ENCODE results near the gene NYAP1. TPM values are rescaled to one million over a fixed set of nuclear protein-coding genes. Genes with fewer than 3 reads are reported as not detected.

The NYAP1 gene
- 1.2 and 6.7 TPM in 2 replicates for total RNA-seq (ENCODE audit: low replicate concordance)

- Histone ChIP-seq H4K20me1 (ENCODE audit: low read depth) (peaks cover 4% of the 10 kb centered on the region), H2AFZ (replicated peaks) (peak within 1 kb of the TSS; percentile 81), H3K9me3 (ENCODE audit: low read depth) (no peaks in the 10 kb centered on the region), H3K9ac (peak within 1 kb of the TSS; percentile 62), H3K27me3 (peaks cover 9% of the 10 kb centered on the region), H3K4me1 (peaks cover 20% of the 10 kb centered on the region), H3K79me2 (ENCODE audit: low read depth) (no peaks in the 10 kb centered on the region), H3F3A (ENCODE audit: low read depth) (peaks cover 23% of the 10 kb centered on the region), H3K4me2 (peak within 1 kb of the TSS; percentile 94), H3K36me3 (no peaks in the 10 kb centered on the region), H3K27ac (no peak within 1 kb of the TSS), H3K4me3 (peak within 1 kb of the TSS; percentile 94)
- H3K4me3 Mint-ChIP-seq, result peak within 1 kb of the TSS; percentile 96
- H3K36me3 Mint-ChIP-seq, result peaks cover 3% of the 10 kb centered on the region
- H3K9me3 Mint-ChIP-seq, result no peaks in the 10 kb centered on the region
- peaks cover 3% of the 10 kb centered on the region for H3K27me3 Mint-ChIP-seq (ENCODE audit: insufficient read depth, low read depth)
- TF ChIP-seq, protein P1, sequence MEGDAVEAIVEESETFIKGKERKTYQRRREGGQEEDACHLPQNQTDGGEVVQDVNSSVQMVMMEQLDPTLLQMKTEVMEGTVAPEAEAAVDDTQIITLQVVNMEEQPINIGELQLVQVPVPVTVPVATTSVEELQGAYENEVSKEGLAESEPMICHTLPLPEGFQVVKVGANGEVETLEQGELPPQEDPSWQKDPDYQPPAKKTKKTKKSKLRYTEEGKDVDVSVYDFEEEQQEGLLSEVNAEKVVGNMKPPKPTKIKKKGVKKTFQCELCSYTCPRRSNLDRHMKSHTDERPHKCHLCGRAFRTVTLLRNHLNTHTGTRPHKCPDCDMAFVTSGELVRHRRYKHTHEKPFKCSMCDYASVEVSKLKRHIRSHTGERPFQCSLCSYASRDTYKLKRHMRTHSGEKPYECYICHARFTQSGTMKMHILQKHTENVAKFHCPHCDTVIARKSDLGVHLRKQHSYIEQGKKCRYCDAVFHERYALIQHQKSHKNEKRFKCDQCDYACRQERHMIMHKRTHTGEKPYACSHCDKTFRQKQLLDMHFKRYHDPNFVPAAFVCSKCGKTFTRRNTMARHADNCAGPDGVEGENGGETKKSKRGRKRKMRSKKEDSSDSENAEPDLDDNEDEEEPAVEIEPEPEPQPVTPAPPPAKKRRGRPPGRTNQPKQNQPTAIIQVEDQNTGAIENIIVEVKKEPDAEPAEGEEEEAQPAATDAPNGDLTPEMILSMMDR (IDR thresholded peaks at IDR 0.05), result no peak
- no peak for TF ChIP-seq EZH2 (IDR thresholded peaks at IDR 0.05)
- TF ChIP-seq EZH2phosphoT487 (IDR thresholded peaks at IDR 0.05), result no peak
- peak; percentile 82 for DNase-seq (ENCODE audit: low spot score)
- peaks cover 50% of the 10 kb centered on the region for H3K4me1 Mint-ChIP-seq
- peak within 1 kb of the TSS; percentile 95 for H3K27ac Mint-ChIP-seq
Observed at GRCh38 chr7:100483722-100484672, at the start of gene NYAP1. TSS of gene NYAP1 (plus strand) at chr7:100483927. CDS start at chr7:100485312, 1,385 bp downstream.

GRCh38 chr7:100434297-100435144 lies 49.2 kb upstream of the NYAP1 start:
- peak overlapping the region; percentile 90 for H3K4me3 Mint-ChIP-seq
- peaks cover 46% of the 10 kb centered on the region for H3K4me1 Mint-ChIP-seq
- Histone ChIP-seq H3K4me3 (peak overlapping the region; percentile 81), H3K9me3 (ENCODE audit: low read depth) (no peaks in the 10 kb centered on the region), H4K20me1 (ENCODE audit: low read depth) (peaks cover 51% of the 10 kb centered on the region), H3K79me2 (ENCODE audit: low read depth) (peaks cover 62% of the 10 kb centered on the region), H3F3A (ENCODE audit: low read depth) (peaks cover 72% of the 10 kb centered on the region), H3K4me2 (peak overlapping the region; percentile 85), H3K27ac (no peak overlapping the region), H3K27me3 (no peaks in the 10 kb centered on the region), H3K9ac (no peak overlapping the region), H3K36me3 (no peaks in the 10 kb centered on the region), H2AFZ (replicated peaks) (no peak overlapping the region), H3K4me1 (peaks cover 32% of the 10 kb centered on the region)
- no peak overlapping the region for H3K27ac Mint-ChIP-seq
- H3K36me3 Mint-ChIP-seq, result peaks cover 29% of the 10 kb centered on the region
- TF ChIP-seq, protein P1 (IDR thresholded peaks at IDR 0.05), result no peak
- TF ChIP-seq EZH2 (IDR thresholded peaks at IDR 0.05) (no peak), EZH2phosphoT487 (IDR thresholded peaks at IDR 0.05) (no peak)
- H3K27me3 Mint-ChIP-seq (ENCODE audit: insufficient read depth, low read depth), result peaks cover 8% of the 10 kb centered on the region
- no peaks in the 10 kb centered on the region for H3K9me3 Mint-ChIP-seq
- DNase-seq (ENCODE audit: low spot score), result no peak

DNA sequence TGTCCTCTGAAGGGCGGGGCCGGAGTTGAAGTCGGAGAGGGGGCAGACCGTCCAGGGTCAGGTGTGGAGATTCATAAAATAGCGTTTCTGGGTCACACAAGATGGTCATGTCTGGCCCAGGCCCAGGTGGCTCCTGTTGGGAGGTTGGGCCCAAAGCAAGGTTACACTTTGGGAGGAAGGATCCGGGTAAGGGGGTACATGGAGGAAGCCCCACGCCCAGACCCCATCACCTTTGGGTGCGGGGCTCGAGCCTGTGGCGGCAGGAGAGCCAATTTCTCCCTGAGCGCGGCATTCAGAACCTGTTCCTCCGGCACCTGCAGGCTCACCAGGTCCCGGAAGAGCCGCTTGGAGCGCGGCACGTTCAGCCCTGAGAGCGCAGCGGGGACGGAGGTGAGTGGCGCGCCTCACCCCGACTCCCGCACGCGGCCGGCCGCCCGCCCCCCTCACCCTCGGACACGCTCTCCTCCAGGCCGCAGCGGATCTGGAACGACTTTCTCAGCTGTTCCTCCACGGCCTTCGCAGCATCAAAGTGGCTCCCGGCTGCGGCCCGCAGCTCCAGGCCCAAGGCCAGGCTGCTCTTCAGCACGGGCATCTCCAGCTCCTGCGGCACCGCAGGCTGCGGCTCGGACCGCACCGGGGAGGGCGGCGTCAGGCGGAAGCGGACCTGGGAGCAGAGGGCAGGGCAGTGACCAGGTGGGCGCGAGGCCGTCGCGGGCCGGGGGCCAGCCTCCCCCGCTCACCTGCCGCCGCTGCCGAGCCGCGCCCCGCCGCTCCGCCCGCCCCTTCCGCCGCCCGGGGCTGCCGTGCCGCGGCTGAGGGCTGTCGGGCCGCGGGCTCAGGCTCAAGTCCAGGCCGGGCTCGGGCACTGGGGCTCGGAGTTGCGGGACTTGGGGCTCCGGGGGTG lies 48.1 kb upstream of the NYAP1 start:
- peak overlapping the region; percentile 83 for H3K27ac ChIP-seq
- H2AFZ ChIP-seq (replicated peaks), result no peak overlapping the region
- H3K9me3 Mint-ChIP-seq, result no peaks in the 10 kb centered on the region
- peaks cover 28% of the 10 kb centered on the region for H3K36me3 Mint-ChIP-seq
- H3K36me3 ChIP-seq, result no peaks in the 10 kb centered on the region
- peak overlapping the region; percentile 81 for H3K4me3 ChIP-seq
- H3K4me1 ChIP-seq, result peaks cover 30% of the 10 kb centered on the region
- peak overlapping the region; percentile 46 for H3K27ac Mint-ChIP-seq
- H3K27me3 Mint-ChIP-seq (ENCODE audit: insufficient read depth, low read depth), result peaks cover 6% of the 10 kb centered on the region
- peaks cover 63% of the 10 kb centered on the region for H3F3A ChIP-seq (ENCODE audit: low read depth)
- H3K9me3 ChIP-seq (ENCODE audit: low read depth), result no peaks in the 10 kb centered on the region
- H3K4me2 ChIP-seq, result peak overlapping the region; percentile 85
- no peaks in the 10 kb centered on the region for H3K27me3 ChIP-seq
- H3K4me1 Mint-ChIP-seq, result peaks cover 41% of the 10 kb centered on the region
- peaks cover 52% of the 10 kb centered on the region for H3K79me2 ChIP-seq (ENCODE audit: low read depth)
- TF ChIP-seq, protein P1 (IDR thresholded peaks at IDR 0.05), result no peak
- TF ChIP-seq EZH2phosphoT487 (IDR thresholded peaks at IDR 0.05) (no peak), EZH2 (IDR thresholded peaks at IDR 0.05) (no peak)
- peak overlapping the region; percentile 57 for H3K9ac ChIP-seq
- DNase-seq (ENCODE audit: low spot score), result peak; percentile 63
- peak overlapping the region; percentile 95 for H3K4me3 Mint-ChIP-seq
- peaks cover 50% of the 10 kb centered on the region for H4K20me1 ChIP-seq (ENCODE audit: low read depth)
